SK-N-SH treated with all-trans-retinoic acid at 6 μM for 48 hours (cell line): Measurements from ENCODE around the gene PTPRD.

Experiments used
- BACH2 ChIP-seq: fragments of 250-450 bp; sonication (Bioruptor Pico); IDR thresholded peaks from 2 replicates; pipeline ENCODE4 v1.9.0; 2021; ENCODE audit warnings: mild to moderate bottlenecking, borderline replicate concordance
- CSRNP3 ChIP-seq: fragments of 250-450 bp; sonication (Bioruptor Pico); IDR thresholded peaks from 2 replicates; pipeline ENCODE4 v1.5.1; 2021; ENCODE audit warnings: mild to moderate bottlenecking, moderate library complexity
- PATZ1 ChIP-seq: fragments of 250-450 bp; sonication (Bioruptor Pico); IDR thresholded peaks from 2 replicates; pipeline ENCODE4 v1.8.0; 2020; ENCODE audit warnings: mild to moderate bottlenecking, moderate library complexity, borderline replicate concordance
- TCF4 ChIP-seq: fragments of 250-450 bp; sonication (Bioruptor Pico); IDR thresholded peaks from 2 replicates; pipeline ENCODE4 v1.8.0; 2021; ENCODE audit warnings: mild to moderate bottlenecking, moderate library complexity, borderline replicate concordance
- TOX ChIP-seq: fragments of 250-450 bp; sonication (Bioruptor Pico); IDR thresholded peaks from 2 replicates; pipeline ENCODE4 v1.8.0; 2021; ENCODE audit warnings: mild to moderate bottlenecking, moderate library complexity, borderline replicate concordance
- ZFP3 ChIP-seq: fragments of 250-450 bp; sonication (Bioruptor Pico); IDR thresholded peaks from 2 replicates; pipeline ENCODE4 v1.5.0; 2020; ENCODE audit warnings: mild to moderate bottlenecking, moderate library complexity
- ZNF565 ChIP-seq: fragments of 450-650 bp; formaldehyde crosslinking; conservative IDR thresholded peaks from 2 replicates; pipeline ENCODE4 v1.5.0; 2020; ENCODE audit warnings: low read depth, mild to moderate bottlenecking, moderate library complexity
- ZNF70 ChIP-seq: fragments of 450-650 bp; formaldehyde crosslinking; IDR thresholded peaks from 2 replicates; pipeline ENCODE4 v1.5.0; 2020; ENCODE audit warnings: mild to moderate bottlenecking, moderate library complexity

- TF ChIP-seq PATZ1 = no peak
- no peak for TF ChIP-seq TOX (CRISPR knock-in tag)
- no peak for TF ChIP-seq TCF4 (CRISPR knock-in tag)
- TF ChIP-seq ZNF565 (CRISPR knock-in tag) = no peak
- no peak for TF ChIP-seq CSRNP3 (CRISPR knock-in tag)
- TF ChIP-seq ZNF70 (CRISPR knock-in tag) = no peak
- TF ChIP-seq BACH2 (CRISPR knock-in tag) = no peak
- TF ChIP-seq ZFP3 (CRISPR knock-in tag) = no peak
Observed at GRCh38 chr9:9950813-9951212, 662.0 kb downstream of the PTPRD start.
